Lower lobe of right lung (tissue), 2 donors: ENCODE data around the gene LTC4S. TPM values are rescaled to one million over a fixed set of nuclear protein-coding genes. Genes with fewer than 3 reads are reported as not detected.
A peak's percentile ranks its signal among the peaks of the same experiment; 100 is the strongest.

Experiments used
- ATAC-seq, 2 donors: fragments of 200-7000 bp; cut with Tn5 transposase; one replicate each; pipeline ENCODE4 v1.9.1; 2020 to 2022; ENCODE audit warnings: mild to moderate bottlenecking in 2 of 2, moderate library complexity in 2 of 2
- DNase-seq: peaks from one replicate; pipeline ENCODE4 v3.0.0-alpha.2; 2020
- H3K27ac ChIP-seq: fragments of 200-600 bp; one replicate; pipeline ENCODE4 v1.8.0; 2022
- H3K27me3 ChIP-seq: fragments of 200-600 bp; one replicate; pipeline ENCODE4 v1.8.0; 2022; ENCODE audit warnings: low read depth
- H3K36me3 ChIP-seq: fragments of 200-600 bp; one replicate; pipeline ENCODE4 v1.8.0; 2022; ENCODE audit warnings: mild to moderate bottlenecking
- H3K4me1 ChIP-seq: fragments of 200-600 bp; one replicate; pipeline ENCODE4 v1.8.0; 2022
- H3K4me3 ChIP-seq: fragments of 200-600 bp; one replicate; pipeline ENCODE4 v1.8.0; 2022; ENCODE audit warnings: mild to moderate bottlenecking
- H3K9me3 ChIP-seq: fragments of 200-600 bp; one replicate; pipeline ENCODE4 v1.8.0; 2022
- CTCF ChIP-seq: fragments of 200-600 bp; IDR thresholded peaks from one replicate; pipeline ENCODE4 v1.8.0; 2022; ENCODE audit warnings: antibody characterized with exemption, mild to moderate bottlenecking
- intact Hi-C: fragments of 100-400 bp; cut with DNase I; formaldehyde crosslinking; loops from one replicate; pipeline ENCODE4 v1.11.0; 2022
- total RNA-seq: library from RNA; stranded (reverse); fragmentation: NEBNext Ultra II Directional; extraction: Animal tissue kit (Norgen Biotek cat#: 25700); gene quantifications from one replicate; pipeline ENCODE4 v1.2.1, GENCODE V29; 2021
- donor health status: DM: no; HTN: yes; CAD: no; lungs with severe emphysema.

LTC4S gene
- total RNA-seq, 1 donor from 2014 or later = 20.1 TPM

- H3K4me3 ChIP-seq = no peak overlapping the region
- DNase-seq (no peak), ATAC-seq (no peak)
- peaks cover 13% of the 10 kb centered on the region for H3K36me3 ChIP-seq
- H3K27ac ChIP-seq = no peak overlapping the region
- H3K9me3 ChIP-seq = no peaks in the 10 kb centered on the region
- TF ChIP-seq CTCF = no peak
- H3K4me1 ChIP-seq = peaks cover 40% of the 10 kb centered on the region
- intact Hi-C loops = no loop called here
- no peaks in the 10 kb centered on the region for H3K27me3 ChIP-seq
Measured at GRCh38 chr5:179815491-179816249, 21.9 kb downstream of the LTC4S start.

GRCh38 chr5:179816401-179816795 is 22.6 kb downstream of the LTC4S start:
- peak overlapping the region; percentile 60 for H3K4me3 ChIP-seq
- intact Hi-C loops = no loop called here
- H3K27me3 ChIP-seq = no peaks in the 10 kb centered on the region
- no peaks in the 10 kb centered on the region for H3K9me3 ChIP-seq
- TF ChIP-seq CTCF = no peak
- peak; percentile 46 for DNase-seq
- no peak overlapping the region for H3K27ac ChIP-seq
- ATAC-seq = no peak
- peaks cover 40% of the 10 kb centered on the region for H3K4me1 ChIP-seq
- H3K36me3 ChIP-seq = peaks cover 13% of the 10 kb centered on the region

GRCh38 chr5:179816796-179817469 is 23.1 kb downstream of the LTC4S start:
- no peaks in the 10 kb centered on the region for H3K9me3 ChIP-seq
- H3K36me3 ChIP-seq = peaks cover 13% of the 10 kb centered on the region
- no peak for TF ChIP-seq CTCF
- no peaks in the 10 kb centered on the region for H3K27me3 ChIP-seq
- peak overlapping the region; percentile 3 for H3K27ac ChIP-seq
- H3K4me1 ChIP-seq = peaks cover 41% of the 10 kb centered on the region
- DNase-seq (peak; percentile 60), ATAC-seq (no peak)
- peak overlapping the region; percentile 60 for H3K4me3 ChIP-seq
- intact Hi-C loops = no loop called here

GRCh38 chr5:179817470-179817840 is 23.7 kb downstream of the LTC4S start:
- peak overlapping the region; percentile 25 for H3K27ac ChIP-seq
- peaks cover 13% of the 10 kb centered on the region for H3K36me3 ChIP-seq
- H3K9me3 ChIP-seq = no peaks in the 10 kb centered on the region
- intact Hi-C loops = no loop called here
- ATAC-seq = no peak
- DNase-seq = peak; percentile 41
- H3K27me3 ChIP-seq = no peaks in the 10 kb centered on the region
- no peak for TF ChIP-seq CTCF
- peaks cover 47% of the 10 kb centered on the region for H3K4me1 ChIP-seq
- peak overlapping the region; percentile 60 for H3K4me3 ChIP-seq

- Histone ChIP-seq H3K9me3 (no peaks in the 10 kb centered on the region), H3K4me3 (peak overlapping the region; percentile 97), H3K4me1 (peaks cover 53% of the 10 kb centered on the region), H3K27me3 (no peaks in the 10 kb centered on the region), H3K27ac (peak overlapping the region; percentile 100), H3K36me3 (peaks cover 13% of the 10 kb centered on the region)
- ATAC-seq (no peak), DNase-seq (no peak)
- TF ChIP-seq CTCF = no peak
- intact Hi-C loops = no loop called here
Measured at GRCh38 chr5:179817890-179818745, 24.3 kb downstream of the LTC4S start.
